HG03103 (cell line): Measurements from ENCODE around the gene ADORA1.

Experiments used
- ATAC-seq: cut with Tn5 transposase; IDR thresholded peaks from one replicate; pipeline ENCODE4 v1.9.1; 2021; ENCODE audit warnings: low read depth; ENCODE audit not compliant: unreplicated experiment

ADORA1 gene

DNA sequence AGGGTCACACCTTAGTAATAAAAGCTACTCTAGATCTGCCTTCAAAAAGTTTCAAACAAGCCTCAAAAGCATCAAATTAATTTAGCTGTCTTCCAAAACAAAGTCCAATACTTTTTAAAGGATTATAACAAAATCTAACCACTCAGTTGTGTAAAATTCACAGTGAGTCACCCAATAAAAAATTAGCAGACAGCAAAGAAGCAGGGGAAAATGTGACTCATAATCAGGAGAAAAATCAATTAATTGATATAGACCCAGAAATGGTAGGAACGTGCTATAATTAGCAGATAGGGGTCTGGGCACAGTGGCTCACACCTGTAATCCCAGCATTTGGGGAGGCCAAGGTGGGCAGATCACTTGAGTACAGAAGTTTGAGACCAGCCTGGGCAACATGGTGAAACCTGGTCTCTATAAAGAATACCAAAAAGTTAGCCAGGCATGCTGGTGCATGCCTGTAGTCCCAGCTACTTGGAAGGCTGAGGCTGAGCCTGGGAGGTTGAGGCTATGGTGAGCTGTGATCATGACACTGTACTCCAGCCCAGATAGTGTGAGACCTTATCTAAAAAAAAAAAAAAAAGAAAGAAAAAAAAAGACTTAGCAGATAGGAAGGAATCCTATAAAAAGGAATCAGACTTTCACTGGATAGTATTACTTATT lies 33.6 kb upstream of the ADORA1 start:
- ATAC-seq, result no peak

DNA sequence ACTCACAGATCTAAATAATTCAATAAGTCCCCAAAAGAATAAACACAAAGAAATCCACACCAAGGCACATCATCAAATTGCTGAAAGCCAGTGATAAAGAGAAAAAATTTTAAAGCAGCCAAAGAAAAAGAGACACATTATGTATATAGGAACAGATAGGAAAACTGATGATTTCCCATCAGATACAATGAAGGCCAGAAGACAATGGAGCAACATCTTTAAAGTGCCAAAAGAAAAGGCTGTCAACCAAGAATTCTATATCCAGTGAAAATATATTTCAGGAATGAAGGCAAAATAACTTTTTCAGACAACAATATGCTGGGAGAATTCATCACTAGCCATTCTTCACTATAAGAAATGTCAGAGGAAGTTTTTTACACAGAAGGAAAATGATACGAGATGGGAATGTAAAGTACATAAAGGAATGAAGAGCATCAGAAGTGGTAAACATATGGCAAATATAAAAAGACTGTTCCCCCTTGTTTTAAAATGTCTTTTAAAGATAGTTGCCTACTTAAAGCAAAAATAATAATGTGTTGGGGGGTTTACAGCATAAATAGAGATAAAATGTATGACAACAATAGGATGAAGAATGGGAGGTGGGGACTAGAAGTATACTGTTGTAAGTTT lies 32.4 kb upstream of the ADORA1 start:
- no peak for ATAC-seq

DNA sequence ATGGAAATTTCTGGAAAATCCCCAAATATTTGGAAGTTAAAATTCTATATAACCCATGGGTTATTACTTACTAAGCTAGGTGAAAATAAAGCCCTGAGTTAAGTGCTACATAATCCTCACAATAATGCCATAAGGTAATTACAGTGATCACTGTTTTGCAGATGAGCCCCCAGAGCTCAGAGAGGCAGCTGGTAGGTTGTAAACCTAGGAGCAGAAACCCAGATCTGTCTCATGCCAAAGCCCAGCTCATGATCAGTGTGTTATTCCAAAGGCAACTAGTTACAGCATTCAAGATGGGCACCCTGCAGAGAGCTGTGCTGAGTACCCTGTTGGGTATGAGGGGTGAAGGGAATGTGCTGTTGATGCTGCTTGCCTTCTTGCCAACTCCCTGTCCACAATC lies 31.0 kb upstream of the ADORA1 start:
- no peak for ATAC-seq

DNA sequence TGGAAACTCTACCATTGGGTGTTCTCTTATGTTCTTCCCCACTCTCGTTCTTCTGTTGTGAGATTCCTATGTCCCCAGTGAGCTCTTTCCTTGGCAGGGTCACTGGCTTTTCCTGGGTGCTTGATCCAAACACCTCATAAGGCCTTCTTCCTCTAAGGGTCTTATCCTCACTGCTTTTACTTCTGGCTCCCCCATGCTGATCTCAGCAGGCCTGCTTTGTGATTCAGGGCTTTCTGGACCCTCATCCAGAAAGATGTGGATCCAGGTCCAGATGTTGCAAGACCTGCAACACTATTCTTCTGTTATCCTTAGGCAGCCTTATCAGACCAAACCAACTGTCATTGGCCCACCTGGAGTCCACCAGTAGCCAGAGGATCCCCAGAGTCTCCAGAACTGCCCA lies 30.5 kb upstream of the ADORA1 start:
- ATAC-seq, result no peak

DNA sequence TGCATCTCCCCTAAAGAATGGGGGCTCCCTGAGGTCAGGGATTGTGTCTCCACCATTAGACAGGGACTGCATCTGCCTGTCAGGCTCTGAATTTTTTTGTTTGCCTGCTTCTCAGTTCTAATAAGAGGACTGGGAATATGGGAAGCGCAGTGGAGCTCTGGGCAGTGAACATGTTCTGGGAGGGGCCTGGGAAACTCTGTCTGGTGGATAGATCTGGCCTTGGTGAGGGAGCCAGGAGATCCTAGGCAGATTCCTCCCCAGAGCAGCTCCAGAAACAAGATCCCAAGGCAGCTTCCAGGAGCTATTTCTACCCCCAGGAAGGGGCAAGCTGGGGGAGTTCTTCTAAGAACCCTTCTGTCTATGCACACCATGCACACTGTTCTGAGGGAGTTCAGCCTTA lies 29.1 kb upstream of the ADORA1 start:
- ATAC-seq, result no peak

DNA sequence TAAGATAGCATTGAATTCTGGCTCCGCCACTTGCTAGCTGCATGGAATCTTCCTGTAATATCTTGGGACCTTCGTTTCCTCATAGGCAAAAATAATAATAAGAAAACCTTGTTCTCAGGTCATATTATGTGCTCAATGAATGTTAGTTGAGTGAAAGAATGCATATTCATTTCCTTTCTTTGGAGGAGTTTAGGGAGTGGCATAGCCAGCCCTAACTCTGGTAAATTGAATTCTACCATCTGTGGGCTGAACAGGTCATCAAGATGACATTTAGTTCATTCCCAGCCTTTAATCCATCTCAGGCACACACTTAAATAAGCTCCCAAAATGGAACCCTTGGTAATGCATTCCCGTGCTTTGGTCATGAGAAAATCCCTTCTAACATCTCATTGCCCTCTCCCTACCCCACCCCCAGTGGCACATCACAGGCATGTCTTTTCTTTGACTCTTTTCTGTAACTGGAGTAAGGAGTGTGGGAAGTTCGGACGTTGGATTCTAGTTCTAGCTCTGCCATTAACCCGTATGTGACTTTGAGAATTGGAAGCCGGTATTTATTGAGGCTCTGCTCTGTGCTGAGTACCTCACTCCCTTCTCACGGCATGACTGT lies 28.5 kb upstream of the ADORA1 start:
- ATAC-seq, result no peak

DNA sequence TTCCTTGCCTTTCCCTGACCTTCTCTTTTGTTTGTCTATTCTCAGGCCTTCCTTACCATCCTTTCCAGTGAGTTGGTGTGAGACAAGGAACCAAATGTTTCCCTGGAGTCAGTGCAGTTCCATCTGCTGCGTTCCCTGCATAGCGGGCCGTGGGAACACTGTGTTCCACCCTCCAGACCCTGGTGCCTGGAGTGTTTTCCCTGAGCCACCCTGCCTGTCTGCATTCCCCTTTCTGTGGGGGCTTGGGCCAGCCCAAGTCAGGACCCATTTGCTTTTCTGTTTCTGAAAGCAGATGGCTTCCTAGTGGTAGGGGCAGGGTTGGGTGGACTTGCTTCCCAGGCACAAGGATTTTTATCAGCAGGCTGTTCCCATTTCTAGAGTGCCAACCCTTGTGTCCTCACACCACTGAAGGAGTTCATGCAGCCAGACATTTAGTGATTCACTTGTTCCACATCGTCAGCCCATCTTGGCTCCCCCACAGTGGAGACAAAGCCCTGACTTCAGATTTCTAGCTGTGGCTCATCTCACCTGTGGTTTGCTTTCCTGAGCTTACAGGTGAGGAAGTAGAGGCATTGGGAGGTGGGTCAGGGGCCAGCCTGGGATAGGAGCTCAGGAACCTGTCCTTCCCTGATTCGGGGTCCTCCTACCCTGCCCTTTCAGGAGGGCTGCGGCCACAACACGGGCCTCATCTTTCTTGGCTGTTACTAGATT lies 27.6 kb upstream of the ADORA1 start:
- no peak for ATAC-seq

DNA sequence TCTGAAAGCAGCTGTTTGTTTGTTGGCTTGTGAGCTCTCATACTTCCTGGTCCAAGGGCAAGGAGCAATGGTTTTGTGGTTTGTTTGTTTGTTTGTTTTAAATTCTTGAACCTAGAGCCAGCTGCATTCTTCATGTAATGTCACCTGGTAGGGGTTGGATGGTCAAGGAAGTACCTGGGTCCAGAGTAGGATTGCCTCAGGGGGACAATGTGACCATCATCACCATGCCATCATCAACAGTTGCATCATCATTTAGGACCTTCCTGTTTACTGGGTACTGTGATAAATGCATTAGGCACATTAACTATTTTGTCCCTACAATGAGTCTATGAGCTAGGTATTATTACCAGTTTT lies 27.0 kb upstream of the ADORA1 start:
- no peak for ATAC-seq

DNA sequence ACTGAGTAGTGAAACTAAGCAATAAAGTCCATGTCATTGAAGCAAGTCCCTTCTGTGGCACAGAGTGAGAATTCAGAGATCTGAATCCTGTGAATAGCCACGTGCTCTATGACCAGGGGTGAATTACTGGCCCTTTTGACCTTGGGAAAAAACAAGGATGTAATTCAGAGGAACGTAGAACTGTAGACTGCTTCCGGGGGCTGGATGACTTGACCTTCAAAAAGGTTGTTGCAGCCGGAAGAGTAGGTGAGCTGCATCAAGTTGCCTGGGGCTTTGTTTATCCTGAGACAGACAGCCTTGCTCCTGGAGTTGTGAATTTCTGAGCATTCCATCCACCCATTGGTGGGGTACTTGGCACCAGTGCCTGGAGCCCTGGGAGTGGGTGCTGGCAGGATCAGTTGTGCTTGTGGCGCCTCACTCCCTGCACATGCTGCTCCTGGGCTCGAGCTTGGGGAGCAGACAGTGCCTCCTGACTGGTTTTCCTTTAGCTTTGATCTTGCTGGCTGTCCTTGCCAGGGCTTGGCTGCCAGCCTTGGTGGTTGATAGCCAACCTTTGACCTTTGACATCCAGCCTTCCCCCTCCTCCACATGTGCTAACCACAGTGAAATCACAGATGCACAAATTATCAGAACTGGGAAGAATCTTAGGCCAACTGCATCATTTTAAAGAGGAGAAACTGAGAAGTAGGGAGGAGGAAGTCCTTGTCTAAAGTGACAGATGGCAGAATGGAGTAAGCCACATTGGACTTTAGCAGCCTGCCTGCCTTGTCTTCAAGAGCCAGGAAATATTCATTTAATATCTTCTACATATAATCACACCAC lies 25.5 kb upstream of the ADORA1 start:
- ATAC-seq, result no peak

DNA sequence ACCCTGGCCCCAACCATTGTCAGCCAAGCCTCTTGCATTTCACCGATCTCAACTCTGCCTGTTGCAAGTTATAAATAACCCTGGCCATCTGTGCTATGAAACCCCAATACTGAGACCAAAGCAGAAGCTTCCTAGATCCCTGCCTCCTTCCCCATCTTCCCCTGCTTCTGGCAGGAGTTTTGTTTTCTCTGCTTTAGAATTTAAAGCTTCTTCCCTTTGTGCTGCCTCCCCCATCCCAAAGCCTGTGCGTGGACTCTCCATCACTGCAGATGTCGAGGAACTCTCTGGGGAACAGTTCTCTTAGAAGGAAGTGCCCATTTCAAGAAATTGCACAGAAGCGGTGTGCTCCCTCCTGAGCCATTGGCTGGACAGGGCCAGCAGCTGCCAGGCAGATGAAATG lies 24.3 kb upstream of the ADORA1 start:
- no peak for ATAC-seq

DNA sequence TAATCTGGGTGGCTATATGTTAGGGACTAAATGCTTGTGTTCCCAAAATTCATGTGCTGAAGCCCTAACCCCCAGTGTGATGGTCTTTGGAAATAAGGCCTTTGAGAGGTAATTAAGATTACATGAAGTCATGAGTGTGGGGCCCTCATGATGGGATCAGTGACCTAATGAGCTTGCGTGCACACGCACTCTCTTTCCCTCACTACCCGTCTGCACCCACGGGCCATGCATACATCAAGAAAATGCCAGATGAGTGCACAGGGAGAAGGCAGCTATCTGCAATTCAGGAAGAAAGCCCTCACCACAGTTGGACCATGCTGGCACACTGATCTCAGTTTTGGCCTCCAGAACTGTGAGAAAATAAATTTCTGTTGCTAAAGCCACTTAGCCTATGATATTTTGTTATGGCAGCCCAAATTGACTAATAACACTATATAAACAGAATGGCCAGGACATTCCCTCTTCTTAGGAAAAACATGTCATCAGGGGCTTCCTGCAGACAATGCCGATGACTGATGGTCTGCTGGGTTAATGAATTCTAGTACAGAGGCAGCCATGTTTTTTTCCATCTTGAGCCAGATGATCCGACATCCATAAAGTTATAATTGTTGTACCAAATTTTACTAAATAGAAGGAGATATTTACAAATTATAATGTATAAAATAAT lies 23.6 kb upstream of the ADORA1 start:
- ATAC-seq, result no peak

DNA sequence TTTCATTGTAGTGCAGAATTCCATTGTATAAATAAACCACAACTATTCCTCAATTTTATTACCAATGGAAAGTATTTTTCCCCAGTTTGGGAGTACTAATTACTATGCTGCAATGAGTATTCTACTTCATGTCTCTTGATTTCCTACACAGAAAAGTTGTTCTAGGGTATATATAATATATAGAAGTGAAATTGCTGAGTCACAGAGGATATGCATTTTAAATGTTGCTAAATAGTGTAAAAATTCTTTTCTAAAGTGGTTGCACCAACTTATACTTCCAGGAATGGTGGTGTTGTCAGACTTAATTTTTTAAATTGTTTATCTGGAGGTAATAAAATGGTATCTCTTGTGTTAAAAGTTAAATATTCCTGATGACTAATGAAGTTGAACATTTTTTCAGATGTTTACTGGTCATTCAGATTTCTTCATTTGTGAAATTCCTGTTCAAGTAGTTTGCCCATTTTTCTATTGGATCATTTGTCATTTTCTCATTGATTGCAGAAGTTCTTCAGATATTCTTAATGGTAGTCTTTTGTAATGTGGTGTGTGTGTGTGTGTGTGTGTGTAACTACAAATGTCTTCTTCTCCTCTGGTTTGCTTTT lies 22.6 kb upstream of the ADORA1 start:
- no peak for ATAC-seq

DNA sequence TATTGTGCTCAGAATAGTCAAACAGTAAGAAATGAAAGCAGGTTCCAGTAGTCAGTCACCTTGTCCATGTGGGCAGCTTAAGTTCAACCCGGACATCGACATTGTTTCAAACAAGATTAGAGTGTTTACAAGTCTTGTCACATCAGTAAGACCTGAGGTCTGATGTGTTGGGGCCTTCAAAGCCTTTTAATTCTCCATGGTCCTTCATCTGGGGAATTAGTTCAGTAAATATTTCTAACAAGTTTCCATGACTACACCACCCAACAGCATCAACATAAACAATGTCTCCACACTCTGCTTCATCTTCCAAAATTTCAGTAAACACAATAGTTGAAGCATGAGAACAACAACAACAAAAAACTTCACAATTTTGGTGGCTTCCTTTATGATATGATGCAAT lies 15.1 kb upstream of the ADORA1 start:
- no peak for ATAC-seq

DNA sequence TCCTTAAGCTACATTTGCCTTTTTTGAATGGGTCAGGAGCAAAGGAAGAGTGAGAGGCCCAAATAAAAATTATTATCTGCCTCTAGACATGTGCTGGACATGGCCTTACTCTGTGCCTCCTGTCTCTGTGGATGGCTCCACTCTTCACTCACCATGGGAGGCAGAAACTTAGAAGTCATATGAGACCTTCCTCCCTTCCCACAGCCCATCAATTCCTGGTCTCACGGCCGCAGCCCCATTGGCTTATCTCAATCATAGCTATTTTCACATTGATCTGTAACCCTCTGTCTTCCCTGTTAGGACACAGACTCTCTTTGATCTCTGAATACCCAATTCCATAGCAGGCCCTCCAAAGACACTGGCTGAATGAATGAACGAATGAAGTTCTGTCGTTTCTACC lies 14.2 kb upstream of the ADORA1 start:
- ATAC-seq, result no peak

DNA sequence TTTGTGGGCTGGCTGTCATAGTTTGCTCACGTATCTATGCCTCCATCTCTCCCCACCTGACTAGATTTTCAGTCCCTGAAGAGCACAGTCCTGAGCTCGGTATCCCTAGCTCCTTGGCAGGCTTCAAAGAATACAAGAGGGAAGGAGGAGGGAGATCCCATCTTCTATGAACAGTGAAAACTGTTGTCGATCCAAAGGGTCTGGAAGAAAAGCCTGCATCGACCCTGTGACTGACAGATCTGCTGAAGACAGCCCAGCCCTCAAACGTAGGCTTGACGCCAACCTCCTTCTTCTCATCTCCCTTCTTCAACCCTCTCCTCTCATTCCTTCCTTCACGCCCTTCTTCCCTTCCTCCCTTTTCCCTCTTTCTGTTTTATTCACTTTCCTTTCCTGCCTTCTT lies 13.3 kb upstream of the ADORA1 start:
- ATAC-seq, result no peak

DNA sequence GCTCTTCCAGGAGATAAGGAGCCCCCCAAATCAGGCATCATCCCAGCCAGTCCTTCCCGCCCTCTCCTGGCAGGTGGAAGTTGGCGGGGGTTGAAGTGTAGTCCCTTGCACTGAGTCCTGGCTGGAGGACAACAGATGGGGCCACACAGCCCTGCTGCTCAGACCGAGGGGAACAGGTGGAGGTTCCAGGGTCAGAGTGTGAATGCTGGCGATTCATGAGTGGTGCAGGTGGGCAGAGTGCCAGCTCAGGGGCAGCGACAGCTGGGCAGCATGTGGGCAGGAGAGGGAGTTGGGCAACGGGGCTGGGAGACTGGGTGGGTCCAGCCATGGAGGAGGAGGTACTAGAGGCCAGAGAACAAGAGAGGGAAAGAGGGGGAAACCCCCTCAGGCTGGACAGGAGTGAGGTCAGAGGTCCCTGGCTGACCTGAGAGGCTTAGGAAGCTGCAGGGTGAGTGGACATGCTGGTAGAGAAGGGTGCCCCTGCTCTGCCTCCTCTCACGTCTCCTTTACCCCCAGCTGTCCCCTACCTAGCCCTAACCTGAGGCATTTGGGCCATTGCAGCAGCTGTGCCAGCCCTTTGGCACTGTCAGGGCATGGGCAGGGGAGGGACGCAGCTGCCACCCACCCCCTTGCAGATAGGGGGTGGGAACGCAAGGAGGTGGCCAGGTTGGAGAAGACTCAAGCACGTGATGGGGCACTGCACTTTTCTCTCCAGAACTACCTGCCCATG lies 11.3 kb upstream of the ADORA1 start:
- ATAC-seq, result no peak

DNA sequence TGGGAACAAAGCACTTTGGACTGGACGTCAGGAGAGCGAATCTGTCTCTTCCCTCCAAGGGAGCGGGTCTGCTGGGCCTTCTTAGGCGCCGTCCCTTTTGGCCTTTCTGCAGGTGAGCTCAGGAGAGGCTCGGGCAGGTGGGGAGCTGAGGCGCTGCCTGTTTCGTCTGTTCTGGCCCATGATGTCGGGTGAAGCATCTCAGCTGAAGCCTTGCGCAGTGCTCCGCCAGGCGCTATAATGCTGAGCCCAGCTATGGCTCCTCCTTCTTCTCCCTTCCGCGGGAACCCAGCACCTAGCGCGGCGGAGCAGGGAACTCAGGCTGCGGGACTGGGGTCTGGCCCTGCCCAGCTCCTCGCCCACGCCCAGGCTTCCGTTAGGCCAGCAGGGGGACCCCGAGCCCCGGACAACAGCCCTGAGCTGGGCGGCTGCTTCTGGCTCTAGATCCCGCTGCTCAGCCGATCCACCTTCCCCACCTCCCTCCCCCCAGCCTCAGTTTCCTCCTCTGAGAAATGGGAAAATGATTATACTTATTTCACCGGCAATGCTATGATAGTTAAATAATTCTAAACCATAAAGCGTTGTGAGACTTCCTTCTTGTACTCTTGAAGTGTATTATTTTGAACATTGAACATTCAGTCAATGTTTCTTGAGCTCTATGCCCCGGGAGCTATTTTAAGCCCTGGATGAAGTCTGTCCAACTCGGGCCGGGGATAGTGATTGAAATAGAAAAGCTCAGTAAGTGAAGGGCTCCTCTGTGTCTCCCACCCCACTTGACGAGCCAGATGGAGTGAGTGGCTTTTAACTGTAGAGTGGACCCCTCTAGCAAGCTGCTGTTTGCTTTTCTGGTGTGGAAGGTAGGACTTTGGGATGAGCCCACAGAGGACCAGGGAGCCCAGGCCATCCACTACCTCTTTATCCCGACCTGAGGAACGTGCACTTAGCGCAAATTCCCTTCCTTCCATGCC lies 9.6 kb upstream of the ADORA1 start:
- ATAC-seq, result no peak
